ENCODE measurements around the gene CBX8. TPM values are rescaled to one million over a fixed set of nuclear protein-coding genes. Genes with fewer than 3 reads are reported as not detected.
A peak's percentile ranks its signal among the peaks of the same experiment; 100 is the strongest.

Gene CBX8
- total and polyA plus RNA-seq, 2 of the 13 experiments (the other 11 are each of a cell fraction or from before 2014, with no cell fraction given), result 0.34 to 12.6 TPM

- TF ChIP-seq ZNF552 (CRISPR knock-in tag; IDR thresholded peaks at IDR 0.05; ENCODE audit: borderline replicate concordance), result no peak; the same call in 1 of the 2 replicates
- TF ChIP-seq ZNF251 (CRISPR knock-in tag; IDR thresholded peaks at IDR 0.05), result no peak
- TF ChIP-seq ZNF713 (CRISPR knock-in tag; IDR thresholded peaks at IDR 0.05), result no peak
- TF ChIP-seq RBM22 (optimal IDR thresholded peaks at IDR 0.05; ENCODE audit: low read length), result no peak
- peak; percentile 77 for TF ChIP-seq ZNF878 (CRISPR knock-in tag; IDR thresholded peaks at IDR 0.05)
- TF ChIP-seq TEF (CRISPR knock-in tag; IDR thresholded peaks at IDR 0.05), result 0 out of 2 replicates have a peak, but pooled peaks have one; percentile 9
- TF ChIP-seq ZNF335 (CRISPR knock-in tag; IDR thresholded peaks at IDR 0.05), result no peak
- TF ChIP-seq ZNF547 (CRISPR knock-in tag; IDR thresholded peaks at IDR 0.05), result 0 out of 2 replicates have a peak, but pooled peaks have one; percentile 41
- TF ChIP-seq ZNF260 (CRISPR knock-in tag; IDR thresholded peaks at IDR 0.05; ENCODE audit: borderline replicate concordance, low read depth), result no peak
- no peak for TF ChIP-seq NFIB (CRISPR knock-in tag; IDR thresholded peaks at IDR 0.05; ENCODE audit: borderline replicate concordance)
- TF ChIP-seq RFXANK (CRISPR knock-in tag; IDR thresholded peaks at IDR 0.05), result no peak
- peak; percentile 89; the same call in 1 of the 2 replicates for TF ChIP-seq PATZ1 (CRISPR knock-in tag; IDR thresholded peaks at IDR 0.05)
- 0 out of 2 replicates have a peak, but pooled peaks have one; percentile 24 for TF ChIP-seq NR0B2 (CRISPR knock-in tag; IDR thresholded peaks at IDR 0.05)
- TF ChIP-seq THRA (CRISPR knock-in tag; IDR thresholded peaks at IDR 0.05; ENCODE audit: borderline replicate concordance), result no peak
- TF ChIP-seq ZIK1 (CRISPR knock-in tag; IDR thresholded peaks at IDR 0.05; ENCODE audit: borderline replicate concordance, low read depth), result no peak
- TF ChIP-seq DNMT3B (CRISPR knock-in tag; conservative IDR thresholded peaks at IDR 0.05), result no peak
- TF ChIP-seq KDM3A (CRISPR knock-in tag; IDR thresholded peaks at IDR 0.05; ENCODE audit: low read depth), result no peak
- no peak for TF ChIP-seq SKIL (CRISPR knock-in tag; IDR thresholded peaks at IDR 0.05; ENCODE audit: borderline replicate concordance)
- no peak for TF ChIP-seq ZNF354B (CRISPR knock-in tag; IDR thresholded peaks at IDR 0.05)
Observed at GRCh38 chr17:79836972-79837887, 40.4 kb upstream of the CBX8 start (continued).

Measured in HepG2 (cell line).